A549 (cell line): ENCODE measurements around the gene PXYLP1. TPM values are rescaled to one million over a fixed set of nuclear protein-coding genes. Genes with fewer than 3 reads are reported as not detected.

Source experiments
- ATAC-seq, 2 experiments: fragments of 200-7000 bp in 1 of 2; fragments of >200 bp in 1 of 2; cut with Nextera tagmentation in 1 of 2; cut with Tn5 transposase in 1 of 2; 3 replicates each; pipeline versions ENCODE4 v1.8.0 to v1.9.1; 2018 to 2020; ENCODE audit warnings: mild to moderate bottlenecking in 1 of 2, moderate library complexity in 1 of 2
- CTCF ChIA-PET: fragments of 300-600 bp; sonication (Branson Sonifier 250); formaldehyde crosslinking; extraction: SDS; loops from one replicate; lab custom pipeline; 2021; ENCODE audit warnings: antibody characterized with exemption, inconsistent platforms; lab: Yijun Ruan, JAX
- POLR2A ChIA-PET: fragments of 350-600 bp; formaldehyde crosslinking; extraction: SDS; loops from one replicate; lab custom pipeline; 2021; ENCODE audit warnings: antibody characterized with exemption, inconsistent platforms; lab: Yijun Ruan, JAX
- DNase-seq, 2 experiments: peaks; one replicate each; pipeline versions ENCODE4 v3.0.0 to v3.0.0-alpha.2; 2011 to 2016; ENCODE audit warnings: low read depth in 1 of 2, low spot score in 1 of 2
- FAIRE-seq: peaks from 2 replicates; lab custom pipeline; 2011; peaks lifted over from hg19 to GRCh38; lab: Jason Lieb, UNC
- H3K27ac ChIP-seq, 2 experiments: fragments of >200 bp; sonication (Bioruptor Twin); formaldehyde crosslinking; 3 replicates each; pipeline ENCODE4 v1.5.1; 2016 to 2017
- H3K4me1 ChIP-seq: fragments of >200 bp; sonication (Bioruptor Twin); formaldehyde crosslinking; 3 replicates; pipeline ENCODE4 v1.6.1; 2016
- H3K4me2 ChIP-seq: fragments of >200 bp; sonication (Bioruptor Twin); formaldehyde crosslinking; 3 replicates; pipeline ENCODE4 v1.6.1; 2016
- H3K4me3 ChIP-seq: fragments of >200 bp; sonication (Bioruptor Twin); formaldehyde crosslinking; 3 replicates; pipeline ENCODE4 v1.5.1; 2016
- H3K9me3 ChIP-seq: fragments of >200 bp; sonication (Bioruptor Twin); formaldehyde crosslinking; 3 replicates; pipeline ENCODE4 v1.6.1; 2016
- BHLHE40 ChIP-seq: IDR thresholded peaks from 2 replicates; pipeline ENCODE4 v1.6.1; 2012; ENCODE audit warnings: low read depth, low read length, inconsistent platforms
- CBX2 ChIP-seq: fragments of 200-600 bp; sonication (generic); IDR thresholded peaks from 2 replicates; pipeline ENCODE4 v1.6.1; 2016; ENCODE audit warnings: low read depth, mild to moderate bottlenecking, borderline replicate concordance
- CHD4 ChIP-seq: fragments of 200-600 bp; sonication (generic); IDR thresholded peaks from 2 replicates; pipeline ENCODE4 v1.6.1; 2016; ENCODE audit warnings: antibody characterized with exemption, mild to moderate bottlenecking, borderline replicate concordance
- EHF ChIP-seq: fragments of 250-450 bp; sonication (Bioruptor Pico); IDR thresholded peaks from 2 replicates; pipeline ENCODE4 v1.5.0; 2020; ENCODE audit warnings: mild to moderate bottlenecking
- EHMT2 ChIP-seq: fragments of 200-600 bp; sonication (generic); IDR thresholded peaks from 2 replicates; pipeline ENCODE4 v1.6.1; 2016; ENCODE audit warnings: antibody characterized with exemption, low read depth, mild to moderate bottlenecking, moderate library complexity
- FOXS1 ChIP-seq: fragments of 250-450 bp; sonication (Bioruptor Pico); IDR thresholded peaks from 2 replicates; pipeline ENCODE4 v1.5.0; 2020; ENCODE audit warnings: mild to moderate bottlenecking, moderate library complexity
- GATA3 ChIP-seq: IDR thresholded peaks from 2 replicates; pipeline ENCODE4 v1.6.1; 2012; ENCODE audit warnings: borderline replicate concordance
- HDAC2 ChIP-seq: fragments of 200-600 bp; sonication (generic); IDR thresholded peaks from 2 replicates; pipeline ENCODE4 v1.6.1; 2016
- HOXA7 ChIP-seq: fragments of 250-450 bp; sonication (Bioruptor Pico); IDR thresholded peaks from 2 replicates; pipeline ENCODE4 v1.5.0; 2020; ENCODE audit warnings: mild to moderate bottlenecking, moderate library complexity
- HOXB13 ChIP-seq: fragments of 250-450 bp; sonication (Bioruptor Pico); IDR thresholded peaks from 2 replicates; pipeline ENCODE4 v1.5.0; 2020; ENCODE audit warnings: low read depth, mild to moderate bottlenecking, moderate library complexity
- JUN ChIP-seq, 2 experiments: fragments of >200 bp; sonication (Bioruptor Twin); formaldehyde crosslinking; IDR thresholded peaks; 2 replicates in 1 of 2; 3 replicates in 1 of 2; pipeline ENCODE4 v1.6.1; 2016 to 2017
- JUNB ChIP-seq: fragments of >200 bp; sonication (Bioruptor Twin); formaldehyde crosslinking; IDR thresholded peaks from 2 replicates; pipeline ENCODE4 v1.6.1; 2016
- MAFK ChIP-seq: fragments of 450-650 bp; IDR thresholded peaks from 2 replicates; pipeline ENCODE4 v1.6.1; 2014; ENCODE audit not compliant: partially characterized antibody
- POLR2AphosphoS2 ChIP-seq: conservative IDR thresholded peaks from 2 replicates; pipeline ENCODE4 v1.6.1; 2012; ENCODE audit warnings: low read length, improper control_type of control experiment, inconsistent platforms
- RAD21 ChIP-seq, 2 experiments: fragments of >200 bp in 1 of 2; sonication (Bioruptor Twin) in 1 of 2; formaldehyde crosslinking in 1 of 2; IDR thresholded peaks in 1 of 2; conservative IDR thresholded peaks in 1 of 2; 2 replicates in 1 of 2; 3 replicates in 1 of 2; pipeline ENCODE4 v1.6.1; 2012 to 2018; ENCODE audit warnings: inconsistent platforms in 1 of 2
- RFX5 ChIP-seq: fragments of 450-650 bp; IDR thresholded peaks from 2 replicates; pipeline ENCODE4 v1.7.1; 2014; ENCODE audit warnings: antibody characterized with exemption, mild to moderate bottlenecking, moderate library complexity
- ZSCAN20 ChIP-seq: fragments of 250-450 bp; sonication (Bioruptor Pico); IDR thresholded peaks from 2 replicates; pipeline ENCODE4 v1.8.0; 2022; ENCODE audit warnings: mild to moderate bottlenecking, moderate library complexity
- WGBS: methylation state at CpG from one replicate; pipeline ENCODE4 v1.1.6; 2017; ENCODE audit errors: missing lambda C conversion rate; 5-methylcytosine and 5-hydroxymethylcytosine counted together
- polyA plus RNA-seq, 4 experiments: library from polyadenylated mRNA; depleted of rRNA in 3 of 4; stranded (reverse); fragments of >200 nt; fragmentation: RNase III in 1 of 4; extraction: RNeasy Plus Mini Kit Qiagen cat#74134 plus additional on column Dnase treatment in 1 of 4; gene quantifications; 2 replicates in 3 of 4; 3 replicates in 1 of 4; pipeline ENCODE4 v1.2.3, GENCODE V29; 2011 to 2017
- TF ChIP-seq, protein P1 (sequence below): fragments of 250-450 bp; sonication (Bioruptor Pico); IDR thresholded peaks from 2 replicates; pipeline ENCODE4 v1.5.0; 2020; ENCODE audit warnings: low read depth, mild to moderate bottlenecking, moderate library complexity
- TF ChIP-seq, protein P2 (sequence below): IDR thresholded peaks from 2 replicates; pipeline ENCODE4 v1.6.1; 2012; ENCODE audit warnings: low read depth, borderline replicate concordance
- TF ChIP-seq, protein P3 (sequence below): fragments of >200 bp; sonication (Bioruptor Twin); formaldehyde crosslinking; IDR thresholded peaks from 3 replicates; pipeline ENCODE4 v1.6.1; 2016
- TF ChIP-seq, protein P4 (sequence below): IDR thresholded peaks from 2 replicates; pipeline ENCODE4 v1.6.1; 2012
- TF ChIP-seq, protein P5 (sequence below): IDR thresholded peaks from 2 replicates; pipeline ENCODE4 v1.6.1; 2012
- TF ChIP-seq, protein P6 (sequence below): fragments of 450-650 bp; IDR thresholded peaks from 2 replicates; pipeline ENCODE4 v1.6.1; 2014; ENCODE audit warnings: antibody characterized with exemption

The PXYLP1 gene
- polyA plus RNA-seq, 2 of the 4 experiments (the other 2 are of a cell fraction): 8.0 to 11.7 TPM

DNA sequence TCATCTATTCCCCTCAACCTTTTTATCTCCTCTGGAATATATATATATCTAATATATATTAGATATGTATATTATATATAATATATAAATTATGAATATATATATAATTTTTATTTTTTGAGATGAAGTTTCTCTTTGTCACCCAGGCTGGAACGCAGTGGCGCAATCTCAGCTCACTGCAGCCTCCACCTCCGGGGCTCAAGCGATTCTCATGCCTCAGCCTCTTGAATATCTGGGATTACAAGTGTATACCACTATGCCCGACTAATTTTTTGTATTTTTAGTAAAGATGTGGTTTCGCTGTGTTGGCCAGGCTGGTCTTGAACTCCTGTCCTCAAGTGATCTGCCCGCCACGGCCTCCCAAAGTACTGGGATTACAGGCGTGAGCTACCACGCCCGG lies 22.2 kb downstream of the PXYLP1 start:
- DNase-seq (no peak), FAIRE-seq (no peak), ATAC-seq (no peak)
- Histone ChIP-seq H3K9me3 (no peaks in the 10 kb centered on the region), H3K4me3 (no peak overlapping the region), H3K4me2 (no peak overlapping the region), H3K27ac (no peak overlapping the region), H3K4me1 (no peaks in the 10 kb centered on the region)
- WGBS: 87% methylated on average over 11 of the region's 11 CpGs
- CTCF ChIA-PET: interaction anchor here (3.2 kb wide), 1 partner anchor 21 kb away, joined by 27 read pairs; the partner anchor contains the start of gene PXYLP1
- TF ChIP-seq, protein P1, sequence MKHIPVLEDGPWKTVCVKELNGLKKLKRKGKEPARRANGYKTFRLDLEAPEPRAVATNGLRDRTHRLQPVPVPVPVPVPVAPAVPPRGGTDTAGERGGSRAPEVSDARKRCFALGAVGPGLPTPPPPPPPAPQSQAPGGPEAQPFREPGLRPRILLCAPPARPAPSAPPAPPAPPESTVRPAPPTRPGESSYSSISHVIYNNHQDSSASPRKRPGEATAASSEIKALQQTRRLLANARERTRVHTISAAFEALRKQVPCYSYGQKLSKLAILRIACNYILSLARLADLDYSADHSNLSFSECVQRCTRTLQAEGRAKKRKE (CRISPR knock-in tag): no peak
- TF ChIP-seq HDAC2 (no peak), RAD21 (conservative IDR thresholded peaks at IDR 0.05 in 1 of 2, IDR thresholded peaks at IDR 0.05 in 1 of 2) (no peak), CHD4 (no peak), HOXA7 (CRISPR knock-in tag) (no peak), EHF (no peak), POLR2AphosphoS2 (no peak), JUNB (no peak), RFX5 (no peak)
- TF ChIP-seq, protein P2, sequence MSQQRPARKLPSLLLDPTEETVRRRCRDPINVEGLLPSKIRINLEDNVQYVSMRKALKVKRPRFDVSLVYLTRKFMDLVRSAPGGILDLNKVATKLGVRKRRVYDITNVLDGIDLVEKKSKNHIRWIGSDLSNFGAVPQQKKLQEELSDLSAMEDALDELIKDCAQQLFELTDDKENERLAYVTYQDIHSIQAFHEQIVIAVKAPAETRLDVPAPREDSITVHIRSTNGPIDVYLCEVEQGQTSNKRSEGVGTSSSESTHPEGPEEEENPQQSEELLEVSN: no peak
- TF ChIP-seq, protein P3, sequence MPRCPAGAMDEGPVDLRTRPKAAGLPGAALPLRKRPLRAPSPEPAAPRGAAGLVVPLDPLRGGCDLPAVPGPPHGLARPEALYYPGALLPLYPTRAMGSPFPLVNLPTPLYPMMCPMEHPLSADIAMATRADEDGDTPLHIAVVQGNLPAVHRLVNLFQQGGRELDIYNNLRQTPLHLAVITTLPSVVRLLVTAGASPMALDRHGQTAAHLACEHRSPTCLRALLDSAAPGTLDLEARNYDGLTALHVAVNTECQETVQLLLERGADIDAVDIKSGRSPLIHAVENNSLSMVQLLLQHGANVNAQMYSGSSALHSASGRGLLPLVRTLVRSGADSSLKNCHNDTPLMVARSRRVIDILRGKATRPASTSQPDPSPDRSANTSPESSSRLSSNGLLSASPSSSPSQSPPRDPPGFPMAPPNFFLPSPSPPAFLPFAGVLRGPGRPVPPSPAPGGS: no peak
- TF ChIP-seq, protein P4, sequence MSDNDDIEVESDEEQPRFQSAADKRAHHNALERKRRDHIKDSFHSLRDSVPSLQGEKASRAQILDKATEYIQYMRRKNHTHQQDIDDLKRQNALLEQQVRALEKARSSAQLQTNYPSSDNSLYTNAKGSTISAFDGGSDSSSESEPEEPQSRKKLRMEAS: no peak
- TF ChIP-seq, protein P5, sequence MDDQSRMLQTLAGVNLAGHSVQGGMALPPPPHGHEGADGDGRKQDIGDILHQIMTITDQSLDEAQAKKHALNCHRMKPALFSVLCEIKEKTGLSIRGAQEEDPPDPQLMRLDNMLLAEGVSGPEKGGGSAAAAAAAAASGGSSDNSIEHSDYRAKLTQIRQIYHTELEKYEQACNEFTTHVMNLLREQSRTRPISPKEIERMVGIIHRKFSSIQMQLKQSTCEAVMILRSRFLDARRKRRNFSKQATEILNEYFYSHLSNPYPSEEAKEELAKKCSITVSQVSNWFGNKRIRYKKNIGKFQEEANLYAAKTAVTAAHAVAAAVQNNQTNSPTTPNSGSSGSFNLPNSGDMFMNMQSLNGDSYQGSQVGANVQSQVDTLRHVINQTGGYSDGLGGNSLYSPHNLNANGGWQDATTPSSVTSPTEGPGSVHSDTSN: no peak
- POLR2A ChIA-PET: no interaction called here

DNA sequence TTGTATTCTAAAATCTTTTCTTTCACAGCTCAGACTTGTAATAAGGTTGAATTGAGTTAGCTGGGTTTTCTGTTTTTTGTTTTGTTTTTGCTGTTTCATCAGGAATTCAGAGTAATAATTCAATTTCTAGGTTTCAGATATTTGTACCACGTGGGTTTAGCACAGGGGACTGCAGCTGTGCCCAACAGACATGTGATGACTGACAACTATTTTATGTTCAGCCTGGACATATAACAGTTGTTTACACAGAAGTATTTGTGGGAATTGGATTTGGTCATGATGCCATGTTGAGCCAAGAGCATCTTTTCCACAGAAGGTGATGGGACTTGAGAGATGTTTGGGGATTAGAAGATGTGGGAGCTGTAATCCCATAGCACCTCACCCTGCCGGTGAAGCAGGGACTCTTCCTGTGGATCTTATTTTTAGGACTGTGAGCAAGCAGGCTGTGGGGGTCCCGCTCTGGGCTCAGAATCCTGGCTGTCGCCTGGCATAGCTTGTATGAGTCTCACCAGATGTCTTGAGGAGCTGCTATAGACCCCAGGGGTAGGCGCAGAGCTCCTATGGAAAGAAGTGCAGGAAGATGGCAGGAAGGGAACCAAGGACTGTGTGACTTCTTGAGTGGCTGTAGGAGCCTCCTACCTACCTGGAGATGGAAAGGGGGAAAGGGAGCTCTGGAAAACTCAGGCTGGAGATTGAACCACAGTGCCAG lies 23.7 kb downstream of the PXYLP1 start:
- no peak overlapping the region for H3K4me3 ChIP-seq
- H3K9me3 ChIP-seq: no peaks in the 10 kb centered on the region
- FAIRE-seq: no peak
- POLR2A ChIA-PET: no interaction called here
- H3K4me1 ChIP-seq: no peaks in the 10 kb centered on the region
- no peak overlapping the region for H3K27ac ChIP-seq
- CTCF ChIA-PET: interaction anchor here (0.8 to 3.2 kb wide), 8 partner anchors 9 to 27 kb away, joined by 3 to 27 read pairs (median 4); partner anchors contain the start of gene PXYLP1
- 69% methylated on average over 4 of the region's 5 CpGs for WGBS
- TF ChIP-seq GATA3 (no peak), EHMT2 (no peak), EHF (no peak), HOXB13 (no peak), CBX2 (no peak), JUN (IDR thresholded peaks at IDR 0.05) (no peak), POLR2AphosphoS2 (no peak), MAFK (no peak), HDAC2 (no peak), BHLHE40 (no peak), ZSCAN20 (no peak), FOXS1 (CRISPR knock-in tag) (no peak)
- TF ChIP-seq, protein P6, sequence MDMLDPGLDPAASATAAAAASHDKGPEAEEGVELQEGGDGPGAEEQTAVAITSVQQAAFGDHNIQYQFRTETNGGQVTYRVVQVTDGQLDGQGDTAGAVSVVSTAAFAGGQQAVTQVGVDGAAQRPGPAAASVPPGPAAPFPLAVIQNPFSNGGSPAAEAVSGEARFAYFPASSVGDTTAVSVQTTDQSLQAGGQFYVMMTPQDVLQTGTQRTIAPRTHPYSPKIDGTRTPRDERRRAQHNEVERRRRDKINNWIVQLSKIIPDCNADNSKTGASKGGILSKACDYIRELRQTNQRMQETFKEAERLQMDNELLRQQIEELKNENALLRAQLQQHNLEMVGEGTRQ: no peak
- no peak overlapping the region for H3K4me2 ChIP-seq
- no peak for DNase-seq
- no peak; a peak in 1 of 6 replicates for ATAC-seq
